Lung (tissue), 12 donors: ENCODE data around the gene SRRM3. TPM values are rescaled to one million over a fixed set of nuclear protein-coding genes. Genes with fewer than 3 reads are reported as not detected.

ENCODE experiments used
- ATAC-seq: fragments of 200-7000 bp; cut with Tn5 transposase; one replicate; pipeline ENCODE4 v1.9.1; 2020; ENCODE audit warnings: moderate number of reproducible peaks; ENCODE audit not compliant: insufficient read depth, low FRiP score
- DNase-seq, 3 donors: peaks; one replicate each; pipeline ENCODE4 v3.0.0-alpha.2; 2013 to 2017
- H3K27ac ChIP-seq, 2 donors: one replicate each; pipeline ENCODE4 v1.5.1; 2013; ENCODE audit warnings: mild to moderate bottlenecking in 2 of 2, moderate library complexity in 2 of 2, control low read depth in 1 of 2, inconsistent platforms in 1 of 2, low read depth in 1 of 2, low read length in 1 of 2
- H3K27me3 ChIP-seq, 3 donors: one replicate each; pipeline ENCODE4 v1.5.1; 2013; ENCODE audit warnings: low read length in 2 of 3; ENCODE audit not compliant: control insufficient read depth in 3 of 3, insufficient read depth in 3 of 3
- H3K36me3 ChIP-seq, 4 donors: one replicate each; pipeline ENCODE4 v1.5.1; 2013; ENCODE audit warnings: low read length in 4 of 4, mild to moderate bottlenecking in 1 of 4, moderate library complexity in 1 of 4; ENCODE audit not compliant: control insufficient read depth in 4 of 4, insufficient read depth in 4 of 4
- H3K4me1 ChIP-seq, 5 donors: one replicate each; pipeline ENCODE4 v1.5.1; 2013; ENCODE audit warnings: low read length in 5 of 5, mild to moderate bottlenecking in 2 of 5, moderate library complexity in 1 of 5; ENCODE audit not compliant: control insufficient read depth in 5 of 5, insufficient read depth in 5 of 5
- H3K4me3 ChIP-seq: one replicate; pipeline ENCODE4 v1.5.1; 2013; ENCODE audit warnings: mild to moderate bottlenecking, control low read depth, moderate library complexity
- H3K9ac ChIP-seq, 2 donors: one replicate each; pipeline ENCODE4 v1.5.1; 2013; ENCODE audit warnings: low read length in 2 of 2, control low read depth in 1 of 2; ENCODE audit not compliant: insufficient read depth in 1 of 2
- H3K9me3 ChIP-seq, 4 donors: one replicate each; pipeline ENCODE4 v1.5.1; 2013; ENCODE audit warnings: low read length in 3 of 4, mild to moderate bottlenecking in 1 of 4, moderate library complexity in 1 of 4; ENCODE audit not compliant: control insufficient read depth in 4 of 4, insufficient read depth in 3 of 4
- CTCF ChIP-seq: IDR thresholded peaks from 2 replicates; pipeline ENCODE4 v1.5.1; 2012; ENCODE audit warnings: mild to moderate bottlenecking; ENCODE audit errors: control extremely low read depth, extremely low read depth
- WGBS, 2 donors: extraction: QIAGEN DNeasy Blood & Tissue Kit; methylation state at CpG; one replicate each; pipeline ENCODE4 v1.1.7; 2013; 5-methylcytosine and 5-hydroxymethylcytosine counted together
- polyA plus RNA-seq, 2 donors: library from polyadenylated mRNA; stranded (reverse); fragments of 200-250 nt; gene quantifications; one replicate each; pipeline ENCODE4 v1.2.1, GENCODE V29; 2013
- total RNA-seq, 2 donors: library from RNA; depleted of rRNA in 1 of 2; stranded (reverse); fragments of >200 nt in 1 of 2; gene quantifications; one replicate each; pipeline ENCODE4 v1.2.1, GENCODE V29; 2014 to 2021
- donor health status: control.
- donor health status: control.
- donor health status: Bipolar disorder and iron deficiency.
- donor health status: healthy.
- donor health status: DM: yes; HTN: yes; CAD: no.

Gene SRRM3
- total and polyA plus RNA-seq, 4 donors, result 0.14 to 0.83 (median 0.63) TPM

- Histone ChIP-seq H3K36me3 (peaks cover 0 to 4% (median 0%) of the 10 kb centered on the region in 4 donors), H3K4me1 (peaks cover 0 to 16% (median 6%) of the 10 kb centered on the region in 5 donors), H3K9ac (peak overlapping the region; percentile 82 to 96), H3K27me3 (no peaks in the 10 kb centered on the region), H3K9me3 (no peaks in the 10 kb centered on the region), H3K27ac (peak overlapping the region; percentile 90 to 91), H3K4me3 (peak overlapping the region; percentile 58)
- WGBS, 2 donors, result 0 to 1% methylated on average over 48 to 50 of the region's 50 CpGs
- peak; percentile 98 to 99 (median 98) for DNase-seq
- peak; percentile 92 for ATAC-seq
- no peak for TF ChIP-seq CTCF
Observed at GRCh38 chr7:76317782-76318487, 116.2 kb downstream of the SRRM3 start.

- WGBS, 2 donors, result 6% methylated on average over 25 of the region's 25 CpGs
- DNase-seq, result peak; percentile 81 to 87 (median 84)
- H3K4me1 ChIP-seq, result peaks cover 0 to 16% (median 6%) of the 10 kb centered on the region in 5 donors
- no peaks in the 10 kb centered on the region for H3K9me3 ChIP-seq
- H3K9ac ChIP-seq, result peak overlapping the region; percentile 76 to 84
- peak overlapping the region; percentile 87 to 91 for H3K27ac ChIP-seq
- peaks cover 0 to 4% (median 0%) of the 10 kb centered on the region in 4 donors for H3K36me3 ChIP-seq
- H3K27me3 ChIP-seq, result no peaks in the 10 kb centered on the region
- peak; percentile 27 for ATAC-seq
- peak; percentile 17 for TF ChIP-seq CTCF
- H3K4me3 ChIP-seq, result peak overlapping the region; percentile 58
Observed at GRCh38 chr7:76318488-76319353, 117.0 kb downstream of the SRRM3 start.

GRCh38 chr7:76325092-76325491 lies 123.4 kb downstream of the SRRM3 start:
- 92 to 97% methylated on average over 11 of the region's 11 CpGs for WGBS, 2 donors

More at GRCh38 chr7:76325092-76325491, 123.4 kb downstream of the SRRM3 start:
- no peak for TF ChIP-seq CTCF
- Histone ChIP-seq H3K9ac (no peak overlapping the region), H3K27ac (no peak overlapping the region), H3K4me1 (peaks cover 0 to 12% (median 0%) of the 10 kb centered on the region in 5 donors), H3K9me3 (no peaks in the 10 kb centered on the region), H3K4me3 (no peak overlapping the region), H3K27me3 (no peaks in the 10 kb centered on the region), H3K36me3 (peaks cover 2 to 28% (median 23%) of the 10 kb centered on the region in 4 donors)
- ATAC-seq (no peak), DNase-seq (no peak)
